Caco-2 (cell line): ENCODE measurements around the gene VAT1L. TPM values are rescaled to one million over a fixed set of nuclear protein-coding genes. Genes with fewer than 3 reads are reported as not detected.

Experiments
- BruUV-seq: library from RNA; stranded (reverse); fragments of 400-500 nt; replicated peaks from 2 replicates; lab custom pipeline; 2021; lab: Mats Ljungman, UMichigan
- CTCF ChIA-PET: fragments of 300-600 bp; sonication (Branson Sonifier 250); formaldehyde crosslinking; loops from one replicate; lab custom pipeline; 2022; ENCODE audit warnings: antibody characterized with exemption; lab: Charles Lee
- POLR2A ChIA-PET: fragments of 300-600 bp; sonication (Branson Sonifier 250); formaldehyde crosslinking; loops from one replicate; lab custom pipeline; 2022; ENCODE audit warnings: antibody characterized with exemption; lab: Charles Lee
- DNase-seq, 2 experiments: peaks; one replicate each; pipeline versions ENCODE4 v3.0.0 to v3.0.0-alpha.2; 2020 to 2022
- H3K27me3 ChIP-seq: replicated peaks from 2 replicates; pipeline ENCODE4 v1.6.0; 2011; ENCODE audit warnings: low read length; ENCODE audit not compliant: control insufficient read depth, insufficient read depth
- H3K36me3 ChIP-seq: 2 replicates; pipeline ENCODE4 v1.5.1; 2011; ENCODE audit warnings: low read length; ENCODE audit not compliant: control insufficient read depth, insufficient read depth
- H3K4me1 ChIP-seq: fragments of 250-450 bp; sonication (Bioruptor Pico); 2 replicates; pipeline ENCODE4 v1.5.1; 2020; ENCODE audit warnings: mild to moderate bottlenecking
- H3K4me3 ChIP-seq: 2 replicates; pipeline ENCODE4 v1.5.1; 2011; ENCODE audit warnings: low read depth, mild to moderate bottlenecking, control low read depth, low read length
- H3K9me3 ChIP-seq: fragments of 250-450 bp; sonication (Bioruptor Pico); 2 replicates; pipeline ENCODE4 v1.5.1; 2020; ENCODE audit warnings: mild to moderate bottlenecking, moderate library complexity
- H3K27ac Mint-ChIP-seq: one replicate; pipeline ENCODE4 v1.8.0; 2022; ENCODE audit warnings: mixed read lengths; ENCODE audit not compliant: unreplicated experiment
- H3K27me3 Mint-ChIP-seq: one replicate; pipeline ENCODE4 v1.8.0; 2022; ENCODE audit warnings: mixed read lengths; ENCODE audit not compliant: insufficient read depth, unreplicated experiment
- H3K36me3 Mint-ChIP-seq: one replicate; pipeline ENCODE4 v1.8.0; 2022; ENCODE audit warnings: mild to moderate bottlenecking, mixed read lengths; ENCODE audit not compliant: insufficient read depth, unreplicated experiment
- H3K4me1 Mint-ChIP-seq: one replicate; pipeline ENCODE4 v1.8.0; 2022; ENCODE audit warnings: low read depth, mixed read lengths; ENCODE audit not compliant: unreplicated experiment
- H3K4me3 Mint-ChIP-seq: one replicate; pipeline ENCODE4 v1.8.0; 2022; ENCODE audit warnings: mild to moderate bottlenecking, moderate library complexity, mixed read lengths; ENCODE audit not compliant: unreplicated experiment
- H3K9me3 Mint-ChIP-seq: one replicate; pipeline ENCODE4 v1.8.0; 2022; ENCODE audit warnings: mixed read lengths; ENCODE audit not compliant: unreplicated experiment
- CTCF ChIP-seq, 2 experiments: fragments of 200-600 bp in 1 of 2; IDR thresholded peaks; 1 replicate in 1 of 2; 2 replicates in 1 of 2; pipeline versions ENCODE4 v1.5.1 to v1.8.0; 2011 to 2022; ENCODE audit warnings: antibody characterized with exemption in 1 of 2, control low read depth in 1 of 2, inconsistent platforms in 1 of 2, low read depth in 1 of 2, low read length in 1 of 2, mild to moderate bottlenecking in 1 of 2, moderate library complexity in 1 of 2; ENCODE audit not compliant: insufficient read depth in 1 of 2, severe bottlenecking in 1 of 2, unreplicated experiment in 1 of 2
- intact Hi-C: fragments of 100-400 bp; cut with micrococcal nuclease; formaldehyde crosslinking; loops from one replicate; pipeline ENCODE4 v1.10.0; 2022; ENCODE audit not compliant: unreplicated experiment
- total RNA-seq: library from RNA; stranded (reverse); gene quantifications from 2 replicates; pipeline ENCODE4 v1.2.3, GENCODE V29; 2022

The VAT1L gene
- total RNA-seq, 1 experiment from 2014 or later: not detected

GRCh38 chr16:77917971-77918370, 129.6 kb downstream of the VAT1L start:
- H3K27me3 ChIP-seq: no peaks in the 10 kb centered on the region

GRCh38 chr16:77918809-77919707, 130.7 kb downstream of the VAT1L start:
- peaks cover 23% of the 10 kb centered on the region for H3K27me3 Mint-ChIP-seq
- POLR2A ChIA-PET: no interaction called here
- H3K4me1 ChIP-seq: 0 out of 2 replicates have a peak, but pooled peaks cover 5% of the 10 kb centered on the region
- intact Hi-C loops: no loop called here
- TF ChIP-seq CTCF (IDR thresholded peaks at IDR 0.05; ENCODE audit: insufficient read depth in 1 of 2, low read depth in 1 of 2, low read length in 1 of 2, severe bottlenecking in 1 of 2, unreplicated experiment in 1 of 2): no peak
- no peak overlapping the region for H3K4me3 Mint-ChIP-seq
- no peaks in the 10 kb centered on the region for H3K36me3 ChIP-seq
- H3K27me3 ChIP-seq: no peaks in the 10 kb centered on the region
- no peak overlapping the region for H3K27ac Mint-ChIP-seq
- no peaks in the 10 kb centered on the region for H3K36me3 Mint-ChIP-seq
- no peak for DNase-seq
- no peaks in the 10 kb centered on the region for H3K9me3 ChIP-seq
- no peaks in the 10 kb centered on the region for H3K9me3 Mint-ChIP-seq
- no peak overlapping the region for H3K4me3 ChIP-seq
- H3K4me1 Mint-ChIP-seq: peaks cover 8% of the 10 kb centered on the region
- no TSS peak for BruUV-seq
- CTCF ChIA-PET: no interaction called here

More at GRCh38 chr16:77917971-77918370, 129.6 kb downstream of the VAT1L start:
- Mint-ChIP-seq H3K27ac (no peak overlapping the region), H3K27me3 (peaks cover 19% of the 10 kb centered on the region), H3K36me3 (no peaks in the 10 kb centered on the region), H3K4me3 (no peak overlapping the region), H3K4me1 (peaks cover 8% of the 10 kb centered on the region), H3K9me3 (no peaks in the 10 kb centered on the region)
- H3K36me3 ChIP-seq: no peaks in the 10 kb centered on the region
- no peak for DNase-seq
- no peaks in the 10 kb centered on the region for H3K9me3 ChIP-seq
- 0 out of 2 replicates have a peak, but pooled peaks cover 5% of the 10 kb centered on the region for H3K4me1 ChIP-seq
- BruUV-seq: no TSS peak
- intact Hi-C loops: no loop called here
- ChIA-PET POLR2A (no interaction called here), CTCF (interaction anchor here (1.1 kb wide), 1 partner anchor 53 kb away, joined by 3 read pairs; no protein-coding TSS in a partner anchor)
- no peak overlapping the region for H3K4me3 ChIP-seq
- TF ChIP-seq CTCF (IDR thresholded peaks at IDR 0.05; ENCODE audit: insufficient read depth in 1 of 2, low read depth in 1 of 2, low read length in 1 of 2, severe bottlenecking in 1 of 2, unreplicated experiment in 1 of 2): no peak

- Mint-ChIP-seq H3K4me1 (peaks cover 8% of the 10 kb centered on the region), H3K27ac (no peak overlapping the region), H3K9me3 (no peaks in the 10 kb centered on the region), H3K36me3 (no peaks in the 10 kb centered on the region), H3K27me3 (peaks cover 26% of the 10 kb centered on the region), H3K4me3 (no peak overlapping the region)
- no peak overlapping the region for H3K4me3 ChIP-seq
- CTCF ChIA-PET: no interaction called here
- no peak for DNase-seq
- no peaks in the 10 kb centered on the region for H3K27me3 ChIP-seq
- no peak for TF ChIP-seq CTCF (IDR thresholded peaks at IDR 0.05; ENCODE audit: insufficient read depth in 1 of 2, low read depth in 1 of 2, low read length in 1 of 2, severe bottlenecking in 1 of 2, unreplicated experiment in 1 of 2)
- 0 out of 2 replicates have a peak, but pooled peaks cover 5% of the 10 kb centered on the region for H3K4me1 ChIP-seq
- BruUV-seq: no TSS peak
- intact Hi-C loops: no loop called here
- H3K36me3 ChIP-seq: no peaks in the 10 kb centered on the region
- H3K9me3 ChIP-seq: no peaks in the 10 kb centered on the region
- POLR2A ChIA-PET: no interaction called here
Measured at GRCh38 chr16:77919761-77920415, 131.5 kb downstream of the VAT1L start.
